HG03521 (cell line): ENCODE measurements around the gene ZNF148.

Experiments used
- ATAC-seq: cut with Tn5 transposase; IDR thresholded peaks from one replicate; pipeline ENCODE4 v1.9.1; 2021; ENCODE audit warnings: mild to moderate bottlenecking, moderate library complexity; ENCODE audit not compliant: unreplicated experiment

ZNF148 gene

GRCh38 chr3:125229707-125230106, 145.4 kb downstream of the ZNF148 start:
- ATAC-seq: no peak

DNA sequence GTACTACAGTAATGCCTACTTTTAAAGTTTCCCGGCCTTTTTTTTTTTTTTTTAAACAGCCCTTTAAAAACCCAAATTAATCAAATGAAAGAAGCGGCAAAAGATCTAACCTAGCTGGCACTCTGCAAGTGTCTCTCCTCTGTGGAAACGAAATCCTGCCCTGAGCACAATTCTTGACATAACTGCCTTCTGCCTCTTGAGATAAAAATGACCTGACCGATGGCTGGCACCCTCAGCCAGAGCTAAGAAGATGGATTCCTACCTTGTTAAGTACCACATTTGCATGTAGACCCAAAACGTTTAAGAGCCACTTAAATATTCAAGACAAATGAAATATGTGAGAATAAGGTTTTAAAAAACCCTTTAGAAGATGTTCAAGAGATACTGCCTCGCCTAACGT, 146.0 kb downstream of the ZNF148 start:
- ATAC-seq: no peak

DNA sequence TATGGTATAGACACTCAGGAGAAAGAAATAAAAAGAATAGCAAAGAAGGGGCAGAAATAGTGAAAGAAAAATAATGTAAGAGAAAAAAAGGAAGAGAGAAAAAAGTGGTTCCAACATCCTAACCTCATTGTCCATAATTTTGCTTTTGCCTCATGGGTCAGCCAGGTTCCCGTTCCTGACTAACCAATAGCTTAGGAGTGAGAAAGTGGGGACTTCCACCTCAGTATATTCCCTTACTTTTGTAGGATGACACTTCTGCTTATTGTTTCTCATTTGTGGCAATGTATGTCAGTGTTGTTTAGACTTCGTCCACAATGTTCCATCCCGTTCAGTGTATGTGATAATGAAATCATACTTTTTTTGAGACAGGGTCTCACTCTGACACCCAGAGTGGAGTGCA, 153.3 kb downstream of the ZNF148 start:
- ATAC-seq: no peak

GRCh38 chr3:125220727-125221429, 154.2 kb downstream of the ZNF148 start:
- ATAC-seq: no peak

GRCh38 chr3:125220183-125220582, 154.9 kb downstream of the ZNF148 start:
- ATAC-seq: no peak

- no peak for ATAC-seq
Measured at GRCh38 chr3:125219261-125219701, 155.8 kb downstream of the ZNF148 start.

GRCh38 chr3:125214738-125215137, 160.4 kb downstream of the ZNF148 start:
- ATAC-seq: no peak

GRCh38 chr3:125213946-125214542, 161.1 kb downstream of the ZNF148 start:
- no peak for ATAC-seq

- no peak for ATAC-seq
Measured at GRCh38 chr3:125213364-125213755, 161.8 kb downstream of the ZNF148 start.

- ATAC-seq: no peak
Measured at GRCh38 chr3:125212509-125213363, 162.4 kb downstream of the ZNF148 start, which contains the start of gene SLC12A8. SLC12A8 (minus strand) TSS chr3:125212748; CDS start chr3:125211349, 1,399 bp downstream.

GRCh38 chr3:125212091-125212508, 163.0 kb downstream of the ZNF148 start:
- no peak for ATAC-seq

DNA sequence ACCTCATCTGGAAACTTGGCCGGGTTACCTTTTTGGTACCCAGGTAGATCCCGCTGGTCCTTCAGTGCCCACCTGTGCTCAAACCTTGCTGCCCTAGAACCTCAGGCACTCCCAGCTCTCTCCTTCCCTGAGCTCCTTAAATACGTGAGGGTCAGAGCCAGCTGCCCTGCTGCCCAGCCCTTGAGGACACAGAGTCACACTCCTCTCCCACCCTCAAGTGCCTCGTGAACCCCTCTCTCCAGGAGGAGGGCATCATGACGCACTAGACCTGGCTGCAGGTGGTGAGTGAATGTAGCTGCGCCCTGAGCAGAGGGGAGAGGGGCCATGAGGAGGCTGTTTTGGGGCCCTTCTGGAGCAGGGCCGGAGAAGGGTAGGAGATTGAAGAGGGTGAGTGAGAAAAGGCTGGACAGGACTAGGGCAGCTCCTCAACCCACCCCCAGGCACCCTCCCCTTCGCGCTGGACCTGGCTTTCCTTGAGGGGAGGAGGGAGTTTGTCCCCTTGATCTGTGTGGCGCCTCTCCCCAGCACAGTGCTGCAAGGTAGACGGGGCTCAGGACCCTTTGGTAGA, 163.5 kb downstream of the ZNF148 start:
- ATAC-seq: no peak

- no peak for ATAC-seq
Measured at GRCh38 chr3:125207949-125208568, 167.1 kb downstream of the ZNF148 start.

DNA sequence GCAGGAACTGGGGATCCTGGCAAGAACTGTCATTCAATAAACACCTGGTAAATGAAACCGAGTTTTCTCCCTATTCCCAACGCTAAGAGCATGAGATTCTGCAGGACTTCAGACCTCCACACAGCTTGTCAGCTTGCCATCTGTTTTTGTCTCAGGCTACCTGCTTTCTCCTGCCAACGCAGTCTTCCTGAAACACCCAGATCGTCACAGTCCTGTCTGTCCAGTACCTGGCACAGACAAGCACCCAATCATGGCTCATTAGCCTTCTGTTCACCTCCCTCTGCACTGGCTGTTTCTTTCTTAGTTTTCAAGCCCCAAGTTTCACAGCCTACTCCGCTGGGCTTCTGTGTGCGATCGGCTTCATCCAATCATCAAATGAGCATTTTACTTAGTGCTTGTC, 167.6 kb downstream of the ZNF148 start:
- no peak for ATAC-seq

DNA sequence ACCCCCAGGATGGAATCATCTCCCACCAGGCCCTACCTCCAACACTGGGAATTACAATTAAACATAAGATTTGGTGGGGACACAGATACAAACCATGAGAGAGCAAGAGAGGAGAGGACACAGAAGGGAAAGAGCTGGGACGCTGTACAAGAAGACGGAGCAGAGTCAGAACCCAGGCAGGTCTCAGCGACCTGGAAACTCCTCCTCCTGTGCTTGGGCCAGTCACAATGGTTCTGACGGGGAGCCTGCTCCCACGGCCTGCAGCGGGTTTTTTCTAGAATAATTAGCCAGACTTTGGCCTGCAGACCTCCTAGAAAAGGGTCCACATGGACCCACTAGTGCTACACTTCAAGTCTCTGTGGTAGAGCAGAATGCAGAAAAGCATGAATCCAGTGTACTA, 168.2 kb downstream of the ZNF148 start:
- ATAC-seq: no peak

GRCh38 chr3:125203731-125204130, 171.4 kb downstream of the ZNF148 start:
- ATAC-seq: no peak

GRCh38 chr3:125202197-125202596, 172.9 kb downstream of the ZNF148 start:
- ATAC-seq: no peak

- peak; percentile 69 for ATAC-seq
Measured at GRCh38 chr3:125200731-125201139, 174.4 kb downstream of the ZNF148 start.

DNA sequence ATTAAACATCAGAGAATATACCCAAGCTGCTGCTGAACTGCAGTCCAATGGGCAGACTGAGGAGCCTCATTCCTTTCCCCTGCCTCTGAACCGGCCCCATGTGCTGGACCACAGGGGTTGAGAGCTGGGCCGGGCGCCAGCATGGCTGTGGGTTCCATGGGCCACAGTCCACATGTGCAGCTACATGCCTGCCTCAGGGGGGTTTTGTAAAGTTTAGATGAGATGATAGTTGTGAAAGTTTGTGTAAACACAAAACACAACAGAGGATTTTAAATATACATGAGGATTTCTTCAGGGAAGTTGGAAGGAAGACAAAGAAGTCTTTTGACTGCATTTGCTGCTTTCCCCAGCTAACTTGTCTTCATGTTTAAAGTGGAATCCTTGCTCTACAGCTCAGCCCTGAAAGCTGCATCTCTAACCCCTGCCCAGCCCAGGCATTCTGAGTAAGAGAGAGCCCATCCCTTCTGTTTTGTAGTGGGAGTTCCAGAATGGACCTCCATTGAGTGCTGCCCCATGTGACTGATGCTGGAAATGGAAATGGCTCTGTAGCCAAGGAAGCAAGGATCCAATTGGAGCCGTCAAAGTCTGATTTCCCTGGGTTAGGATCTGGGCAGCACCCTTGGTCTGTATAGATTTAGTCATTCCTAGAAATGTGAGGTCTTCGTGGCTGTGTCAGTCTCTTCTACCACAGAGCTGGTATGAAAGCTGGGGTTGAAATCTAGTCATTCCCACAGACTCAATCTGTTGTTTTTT, 180.1 kb downstream of the ZNF148 start:
- ATAC-seq: no peak
